ENCODE data around the gene EPS8L3. TPM values are rescaled to one million over a fixed set of nuclear protein-coding genes. Genes with fewer than 3 reads are reported as not detected.
"Not testable (repeated sequence)": the region's sequence is repeated elsewhere in the genome, so short reads cannot be mapped to it uniquely, and the experiment has no call there.

The EPS8L3 gene
- not detected for total RNA-seq

GRCh38 chr1:109763646-109764415 is at the start of gene EPS8L3:
EPS8L3 (minus strand) TSS chr1:109763923; CDS start chr1:109761749, 2,174 bp downstream.
- ChIA-PET CTCF (interaction anchor here (0.9 to 1.5 kb wide), 2 partner anchors 9 to 107 kb away, joined by 3 to 4 read pairs; no protein-coding TSS in a partner anchor), POLR2A (no interaction called here)

GRCh38 chr1:109812691-109813393 is 49.1 kb upstream of the EPS8L3 start:
- ChIA-PET CTCF (interaction anchor here (0.6 to 0.8 kb wide), 2 partner anchors 11 to 276 kb away, joined by 3 read pairs; no protein-coding TSS in a partner anchor), POLR2A (no interaction called here)

DNA sequence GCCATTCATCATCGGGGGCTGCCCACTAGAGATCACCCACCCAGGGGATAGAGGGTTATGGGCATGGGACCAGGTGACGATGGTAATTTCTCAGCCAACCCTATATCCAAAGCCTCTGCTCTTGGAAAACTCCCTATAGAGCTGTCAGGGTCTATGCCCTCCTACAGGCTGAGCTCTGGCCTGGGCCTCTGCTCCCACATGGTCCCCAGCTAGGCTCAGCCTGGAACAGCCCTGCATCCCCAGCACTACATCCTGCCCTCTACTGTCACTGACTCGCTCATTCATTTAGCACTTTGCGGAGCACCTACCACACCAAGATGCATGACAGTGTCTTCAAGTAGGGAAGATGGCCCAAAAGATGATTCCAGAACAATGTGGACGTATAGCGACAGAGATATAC is 45.0 kb upstream of the EPS8L3 start:
- ChIA-PET POLR2A (no interaction called here), CTCF (no interaction called here)

DNA sequence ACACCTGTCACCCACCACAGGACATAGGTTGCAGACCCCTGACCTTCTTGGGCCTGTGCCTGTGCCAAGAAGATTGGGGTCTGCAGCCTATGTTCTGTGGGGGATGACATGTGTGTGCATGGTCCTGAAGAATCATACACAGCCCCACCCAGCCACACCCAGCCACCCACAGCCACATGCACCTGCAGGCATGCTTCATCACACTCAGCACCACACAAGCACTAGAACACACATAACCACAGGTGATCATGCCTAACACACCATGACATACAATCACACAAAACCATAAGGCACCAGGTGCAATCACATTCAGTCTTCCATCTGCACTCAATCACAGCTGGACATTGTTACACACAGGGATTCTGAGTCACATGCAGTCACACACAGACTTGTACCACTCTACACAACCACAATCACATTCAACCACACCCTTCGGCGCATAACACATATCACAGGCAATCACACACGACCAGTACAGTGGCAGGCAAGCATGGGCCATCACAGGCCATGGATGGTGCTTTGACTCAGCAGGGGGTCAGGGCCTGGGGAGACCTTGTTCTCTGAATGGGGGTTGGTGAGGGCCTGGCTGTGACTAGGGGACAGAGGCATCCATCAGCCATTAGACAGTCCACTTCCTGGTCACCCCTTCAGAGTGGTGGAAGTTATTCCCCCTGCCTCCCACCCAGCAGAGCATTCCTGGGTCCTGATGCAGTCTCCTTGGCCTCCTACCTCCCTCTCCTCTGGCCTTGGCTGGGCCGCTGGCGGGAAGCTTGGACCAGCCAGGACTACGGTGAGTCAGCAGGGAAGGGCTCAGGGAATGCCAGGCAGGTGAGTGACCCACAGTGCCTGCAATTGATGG is 44.3 kb upstream of the EPS8L3 start:
- CTCF ChIA-PET = no interaction called here
- POLR2A ChIA-PET = no interaction called here

DNA sequence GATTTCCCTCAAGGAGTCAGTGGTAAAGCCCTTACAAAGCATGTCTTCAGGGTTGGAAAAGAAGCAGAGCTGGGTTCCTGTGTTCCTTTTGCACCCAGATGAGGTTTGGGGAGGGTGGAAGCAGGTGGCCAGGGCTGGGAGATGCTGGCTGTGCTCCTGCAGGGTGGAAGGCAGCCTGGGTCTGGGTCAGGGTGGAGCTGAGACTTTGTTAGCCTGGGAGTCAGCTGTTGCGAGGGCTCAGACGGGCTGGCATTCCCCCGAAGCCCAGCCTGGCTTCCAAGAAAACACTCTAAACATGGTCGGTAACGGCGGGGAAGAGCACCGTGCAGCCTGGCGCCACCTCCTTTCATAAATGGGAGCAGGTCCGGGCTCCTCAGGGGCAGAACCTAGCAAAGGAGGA is 43.7 kb upstream of the EPS8L3 start:
- ChIA-PET POLR2A (no interaction called here), CTCF (no interaction called here)

DNA sequence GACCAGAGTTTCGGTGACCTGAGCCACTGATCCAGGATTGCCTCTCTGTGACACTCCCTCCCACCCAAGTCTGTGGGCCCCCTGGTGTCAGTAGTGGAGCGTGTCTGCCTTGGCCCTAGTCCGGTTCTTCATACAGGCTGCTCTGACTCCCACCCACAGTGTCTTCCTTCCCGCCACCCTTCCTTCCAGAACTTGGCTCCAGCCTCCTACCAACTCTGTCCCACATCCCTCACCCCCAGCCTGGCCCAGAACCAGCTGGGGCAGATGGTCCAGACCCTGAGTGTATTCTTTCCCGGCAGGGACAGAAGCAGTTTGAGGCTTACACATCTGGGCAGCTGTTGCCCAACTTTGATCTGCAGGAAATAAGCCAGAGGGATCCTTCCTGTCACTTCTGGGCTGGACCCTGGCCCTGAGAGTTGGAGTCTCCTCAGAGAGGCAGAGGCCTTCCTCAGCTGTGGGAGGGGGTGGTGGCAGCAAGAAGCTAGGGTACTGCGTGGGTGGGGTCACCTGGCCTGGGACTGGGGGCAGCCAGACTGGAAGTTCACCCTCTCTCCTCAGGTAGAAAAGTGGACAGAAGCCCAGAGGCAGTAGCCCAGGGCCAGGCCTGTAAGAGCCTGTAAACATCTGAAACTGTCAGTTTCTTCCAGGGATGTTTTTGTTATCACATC is 43.1 kb upstream of the EPS8L3 start:
- POLR2A ChIA-PET = no interaction called here
- CTCF ChIA-PET = interaction anchor here (2.0 kb wide), 1 partner anchor 17 kb away, joined by 8 read pairs; no protein-coding TSS in a partner anchor

DNA sequence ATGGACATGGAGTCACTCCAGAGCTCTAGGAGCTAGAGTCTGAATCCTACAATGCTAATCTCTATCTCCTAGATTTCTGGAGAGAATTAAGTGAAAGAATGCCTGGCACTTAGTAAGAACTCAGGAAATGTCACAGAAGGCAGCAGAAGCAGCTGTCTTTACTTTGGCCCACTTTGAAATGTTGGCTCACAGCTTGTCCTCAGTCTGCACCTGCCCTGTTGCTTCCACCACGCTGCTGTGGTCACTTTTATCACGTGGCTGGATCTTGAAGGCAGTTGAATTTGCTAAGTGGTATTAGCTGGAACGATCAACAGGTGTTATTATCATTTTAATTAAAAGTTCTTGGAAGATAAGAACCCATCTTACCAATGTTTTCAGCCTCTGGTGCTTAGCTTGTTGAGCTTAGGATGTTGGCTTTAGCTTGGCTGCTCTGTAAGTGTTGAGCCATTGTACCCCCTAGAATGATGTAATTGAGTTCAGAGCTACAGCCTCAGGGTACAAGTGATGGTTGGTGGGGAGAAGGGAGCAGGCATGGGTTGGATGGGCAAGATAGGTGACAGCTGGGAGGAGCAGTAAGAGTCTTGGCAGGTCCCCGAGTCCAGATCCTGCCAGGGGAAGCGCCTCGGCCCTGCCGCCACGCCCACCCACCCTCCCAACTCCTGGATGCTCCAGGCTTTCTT is 41.9 kb upstream of the EPS8L3 start:
- CTCF ChIA-PET = interaction anchor here (1.2 to 2.0 kb wide), 2 partner anchors 15 to 179 kb away, joined by 5 to 8 read pairs; partner anchors contain the start of gene AHCYL1
- POLR2A ChIA-PET = interaction anchor here (1.1 kb wide), 1 partner anchor 84 kb away, joined by 3 read pairs; no protein-coding TSS in a partner anchor

DNA sequence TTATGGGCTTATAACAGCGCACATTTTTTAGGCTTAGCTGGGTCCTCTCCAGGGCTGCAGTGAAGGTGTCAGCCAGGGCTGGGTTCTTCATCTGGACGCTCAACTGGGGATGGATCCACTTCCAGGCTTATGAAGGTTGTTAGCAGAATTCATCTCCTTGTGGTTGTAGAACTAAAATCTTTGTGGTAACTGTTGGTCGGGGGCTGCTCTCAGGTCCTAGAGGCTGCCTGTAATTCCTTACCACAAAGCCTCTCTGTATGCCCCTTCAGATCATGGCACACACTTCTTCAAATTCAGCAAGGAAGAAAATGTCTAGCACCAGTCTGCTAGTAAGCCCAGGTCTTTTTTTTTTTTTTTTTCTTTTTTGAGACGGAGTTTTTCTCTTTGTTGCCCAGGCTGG is 40.9 kb upstream of the EPS8L3 start:
- CTCF ChIA-PET = no interaction called here
- POLR2A ChIA-PET = no interaction called here

- POLR2A ChIA-PET = no interaction called here
These were observed 40.2 kb upstream of the EPS8L3 start for GRCh38 chr1:109803901-109804331.

GRCh38 chr1:109802901-109803561 is 39.3 kb upstream of the EPS8L3 start:
- POLR2A ChIA-PET = interaction anchor here (0.7 to 1.6 kb wide), 2 partner anchors 15 to 109 kb away, joined by 3 to 6 read pairs; no protein-coding TSS in a partner anchor

More at GRCh38 chr1:109803901-109804331, 40.2 kb upstream of the EPS8L3 start:
- CTCF ChIA-PET = interaction anchor here (2.6 kb wide), 1 partner anchor 27 kb away, joined by 8 read pairs; no protein-coding TSS in a partner anchor

GRCh38 chr1:109802136-109802900 is 38.6 kb upstream of the EPS8L3 start:
- POLR2A ChIA-PET = interaction anchor here (0.7 to 1.6 kb wide), 2 partner anchors 14 to 109 kb away, joined by 3 to 6 read pairs; no protein-coding TSS in a partner anchor
- CTCF ChIA-PET = interaction anchor here (0.6 to 4.5 kb wide), 6 partner anchors 10 to 252 kb away, joined by 3 to 30 read pairs (median 4); no protein-coding TSS in a partner anchor

More at GRCh38 chr1:109802901-109803561, 39.3 kb upstream of the EPS8L3 start:
- CTCF ChIA-PET = interaction anchor here (0.6 to 4.5 kb wide), 4 partner anchors 12 to 251 kb away, joined by 4 to 30 read pairs (median 6); no protein-coding TSS in a partner anchor

DNA sequence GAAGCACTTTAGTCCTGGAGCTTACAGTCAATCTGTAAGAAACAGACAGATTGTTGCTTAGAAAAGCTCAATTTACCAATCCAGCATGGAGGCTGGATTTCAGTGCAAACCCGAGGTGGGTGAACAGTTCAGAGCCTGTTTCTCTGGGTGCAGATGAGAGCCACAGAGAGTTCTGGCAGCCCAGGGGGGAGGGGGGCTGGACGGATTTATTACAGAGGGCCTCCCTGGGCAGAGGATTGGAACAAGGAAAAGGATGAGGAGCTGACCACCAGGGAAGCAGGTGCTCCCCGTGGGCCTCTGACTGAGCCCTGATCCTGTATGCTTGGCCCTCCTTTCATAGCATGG is 38.0 kb upstream of the EPS8L3 start:
- CTCF ChIA-PET = interaction anchor here (0.8 to 4.5 kb wide), 5 partner anchors 11 to 182 kb away, joined by 3 to 30 read pairs (median 5); no protein-coding TSS in a partner anchor
- POLR2A ChIA-PET = interaction anchor here (1.6 kb wide), 1 partner anchor 110 kb away, joined by 6 read pairs; no protein-coding TSS in a partner anchor

- ChIA-PET POLR2A (interaction anchor here (0.7 kb wide), 1 partner anchor 184 kb away, joined by 3 read pairs; the partner anchor contains the start of gene AHCYL1), CTCF (interaction anchor here (4.5 kb wide), 1 partner anchor 10 kb away, joined by 30 read pairs; no protein-coding TSS in a partner anchor)
These were observed 36.6 kb upstream of the EPS8L3 start for GRCh38 chr1:109800291-109800690.

- CTCF ChIA-PET = interaction anchor here (4.5 kb wide), 1 partner anchor 9 kb away, joined by 30 read pairs; no protein-coding TSS in a partner anchor
- POLR2A ChIA-PET = no interaction called here
These were observed 35.7 kb upstream of the EPS8L3 start for GRCh38 chr1:109799445-109799844.

DNA sequence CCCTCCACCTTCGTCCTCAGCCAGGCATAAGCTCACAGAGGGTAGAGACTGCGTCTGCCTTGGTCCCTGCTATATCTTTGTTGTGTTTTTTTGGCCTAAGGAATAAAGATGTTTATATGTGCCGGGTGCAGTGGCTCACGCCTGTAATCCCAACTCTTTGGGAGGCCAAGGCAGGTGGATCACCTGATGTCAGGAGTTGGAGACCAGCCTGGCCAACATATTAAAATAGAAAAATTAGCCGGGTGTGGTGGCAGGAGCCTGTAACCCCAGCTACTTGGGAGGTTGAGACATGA is 33.5 kb upstream of the EPS8L3 start:
- POLR2A ChIA-PET = not testable (repeated sequence)
- CTCF ChIA-PET = interaction anchor here (1.1 kb wide), 1 partner anchor 89 kb away, joined by 4 read pairs; no protein-coding TSS in a partner anchor

- ChIA-PET POLR2A (no interaction called here), CTCF (interaction anchor here (0.7 to 1.1 kb wide), 2 partner anchors 15 to 90 kb away, joined by 4 to 5 read pairs; no protein-coding TSS in a partner anchor)
These were observed 33.0 kb upstream of the EPS8L3 start for GRCh38 chr1:109796484-109797302.
